T1000 (cell line): ENCODE data around the gene POLD1.
"Not testable (repeated sequence)": the region's sequence is repeated elsewhere in the genome, so short reads cannot be mapped to it uniquely, and the experiment has no call there.

ENCODE experiments used
- DNase-seq: peaks from one replicate; lab custom pipeline; 2025; ENCODE audit warnings: mixed read lengths; lab: John Stamatoyannopoulos, UW

The POLD1 gene

GRCh38 chr19:50435627-50436026 is 51.5 kb downstream of the POLD1 start:
- no peak for DNase-seq

DNA sequence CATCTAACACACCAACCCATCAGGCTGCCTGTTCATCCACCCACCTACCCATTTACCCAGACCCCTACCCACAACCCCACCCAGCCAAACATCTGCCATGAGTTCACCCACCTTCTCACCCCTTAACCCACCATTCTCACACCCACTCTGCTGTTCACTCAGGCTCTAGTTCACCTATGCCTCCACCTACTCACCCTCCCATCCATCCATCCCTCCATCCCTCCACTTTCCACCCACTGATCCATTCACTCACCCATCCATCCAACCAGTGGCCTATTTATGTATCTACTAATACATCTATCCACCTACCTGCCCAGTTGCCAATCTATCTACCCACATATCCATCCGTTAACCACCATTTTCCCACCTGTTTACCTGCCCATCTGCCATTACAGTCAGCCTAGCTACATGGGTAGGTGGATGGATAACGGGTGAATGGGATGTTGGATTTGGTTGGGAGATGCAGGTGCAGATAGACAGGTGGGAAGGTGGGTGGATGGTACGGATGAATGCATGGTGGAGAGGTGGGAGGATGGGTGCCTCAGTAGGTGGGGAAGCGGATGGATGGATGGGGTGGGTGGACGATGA is 53.8 kb downstream of the POLD1 start:
- DNase-seq: no peak

DNA sequence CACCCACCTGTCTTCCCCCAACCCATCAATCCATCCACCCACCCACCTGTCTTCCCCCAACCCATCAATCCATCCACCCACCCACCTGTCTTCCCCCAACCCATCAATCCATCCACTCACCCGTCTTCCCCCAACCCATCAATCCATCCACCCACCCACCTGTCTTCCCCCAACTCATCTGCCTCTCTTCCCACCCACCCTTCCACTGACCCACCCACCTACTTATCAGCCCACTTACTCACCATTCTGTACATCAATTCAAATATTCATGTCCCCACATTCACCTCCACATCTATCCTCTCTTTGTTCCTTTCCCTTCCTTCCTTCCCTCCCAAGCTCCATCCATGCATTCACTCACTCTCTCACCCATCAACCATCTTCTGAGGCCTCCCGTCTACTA is 55.0 kb downstream of the POLD1 start:
- not testable (repeated sequence) for DNase-seq

DNA sequence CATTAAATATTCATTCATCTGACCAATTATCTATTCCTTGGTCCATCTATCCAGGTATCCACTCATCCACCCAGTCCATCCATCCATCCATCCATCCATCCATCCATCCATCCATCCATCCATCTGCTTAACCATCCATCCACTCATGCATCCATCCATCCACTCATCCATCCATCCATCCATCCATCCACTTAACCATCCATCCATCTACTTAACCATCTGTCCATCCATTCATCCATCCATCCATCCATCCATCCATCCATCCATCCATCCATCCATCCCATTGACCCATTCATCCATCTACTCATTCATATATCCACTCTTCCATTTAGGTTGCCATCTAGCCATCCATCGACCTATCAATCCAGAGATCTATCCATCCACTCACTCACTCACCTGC is 59.9 kb downstream of the POLD1 start:
- no peak for DNase-seq

DNA sequence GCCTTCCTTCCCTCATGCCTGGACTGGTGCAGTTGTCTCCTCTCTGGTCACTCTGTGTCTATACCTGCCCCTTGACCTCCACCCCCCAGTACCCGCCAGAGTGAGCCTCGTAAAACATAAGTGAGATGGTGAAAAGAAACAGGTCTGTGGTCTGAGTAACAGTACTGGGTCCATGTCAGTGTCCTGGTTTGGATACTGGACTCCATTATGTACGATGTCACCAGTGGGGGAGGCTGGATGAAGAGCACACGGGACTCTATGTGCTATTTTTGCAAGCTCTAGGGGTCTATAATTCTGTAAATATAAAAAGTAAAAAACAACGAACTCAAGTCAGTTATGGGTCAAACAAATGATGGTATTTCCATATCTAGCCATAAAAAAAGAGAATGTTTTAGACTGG is 62.9 kb downstream of the POLD1 start:
- DNase-seq: no peak

GRCh38 chr19:50447750-50448149 is 63.6 kb downstream of the POLD1 start:
- no peak for DNase-seq

- DNase-seq: no peak
Observed at GRCh38 chr19:50449236-50449899, 65.2 kb downstream of the POLD1 start.

GRCh38 chr19:50450369-50451222 is 66.4 kb downstream of the POLD1 start:
- DNase-seq: no peak

GRCh38 chr19:50451223-50451534 is 67.0 kb downstream of the POLD1 start:
- DNase-seq: no peak

DNA sequence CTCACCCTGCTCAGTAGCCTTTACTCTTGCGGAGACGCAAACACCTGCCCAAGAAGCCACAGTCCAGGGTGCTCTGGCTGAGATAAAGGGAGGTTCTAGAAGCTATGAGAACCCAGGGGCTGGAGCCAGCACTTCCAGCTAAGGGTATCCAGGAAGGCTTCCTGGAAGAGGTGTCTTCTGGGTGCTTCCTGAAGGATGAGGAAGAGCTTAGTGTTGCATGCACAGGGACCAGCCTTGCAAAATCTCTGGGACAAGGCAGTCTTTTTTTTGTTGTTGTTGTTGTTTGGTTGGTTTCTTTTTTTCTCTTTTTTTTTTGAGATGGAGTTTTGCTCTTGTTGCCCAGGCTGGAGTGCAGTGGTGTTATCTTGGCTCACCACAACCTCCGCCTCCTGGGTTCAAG is 69.1 kb downstream of the POLD1 start:
- DNase-seq: no peak

DNA sequence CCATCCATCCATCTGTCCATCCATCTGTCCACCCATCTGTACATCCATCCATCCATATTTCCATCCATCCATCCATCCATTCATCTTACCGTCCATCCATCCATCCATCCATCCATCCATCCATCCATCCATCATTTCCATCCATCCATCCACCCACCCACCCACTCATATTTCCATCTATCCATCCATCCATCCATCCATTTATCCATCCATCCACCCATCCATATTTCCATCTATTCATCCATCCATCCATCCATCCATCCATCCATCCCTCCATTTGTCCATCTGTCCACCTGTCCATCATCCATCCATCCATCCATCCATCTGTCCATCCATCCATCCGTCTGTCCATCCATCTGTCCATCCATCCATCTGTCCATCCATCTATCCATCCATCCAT is 71.8 kb downstream of the POLD1 start:
- DNase-seq: no peak

GRCh38 chr19:50457300-50457699 is 73.2 kb downstream of the POLD1 start:
- no peak for DNase-seq

DNA sequence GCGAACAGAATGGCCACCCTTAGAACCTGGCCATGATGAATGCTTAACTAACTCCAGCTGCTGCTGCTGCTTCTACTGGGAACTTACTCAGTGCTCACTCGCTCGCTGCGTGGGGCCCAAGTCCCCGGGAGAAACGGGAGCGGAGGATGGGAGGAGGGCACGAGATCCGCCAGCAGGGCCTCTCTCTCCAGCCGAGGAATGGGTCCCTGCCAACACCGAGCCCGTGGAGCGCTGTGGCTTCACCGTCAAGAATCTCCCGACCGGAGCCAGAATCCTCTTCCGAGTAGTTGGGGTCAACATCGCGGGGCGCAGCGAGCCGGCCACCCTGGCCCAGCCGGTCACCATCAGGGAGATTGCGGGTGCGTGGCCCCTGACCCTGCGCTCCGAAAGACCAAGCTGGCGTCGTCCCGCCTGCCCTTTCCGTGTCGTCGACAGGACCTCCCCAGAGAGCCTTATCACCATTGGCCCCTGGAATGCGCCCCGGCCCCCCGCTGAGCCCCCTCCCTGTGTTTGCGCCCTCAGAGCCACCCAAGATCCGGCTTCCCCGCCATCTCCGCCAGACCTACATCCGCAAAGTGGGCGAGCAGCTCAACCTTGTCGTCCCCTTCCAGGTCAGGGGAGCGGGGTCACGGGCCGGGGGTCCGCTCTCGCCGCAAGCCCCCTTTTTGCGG is 74.4 kb downstream of the POLD1 start:
- DNase-seq: no peak

GRCh38 chr19:50459067-50459456 is 74.9 kb downstream of the POLD1 start:
- DNase-seq: no peak

DNA sequence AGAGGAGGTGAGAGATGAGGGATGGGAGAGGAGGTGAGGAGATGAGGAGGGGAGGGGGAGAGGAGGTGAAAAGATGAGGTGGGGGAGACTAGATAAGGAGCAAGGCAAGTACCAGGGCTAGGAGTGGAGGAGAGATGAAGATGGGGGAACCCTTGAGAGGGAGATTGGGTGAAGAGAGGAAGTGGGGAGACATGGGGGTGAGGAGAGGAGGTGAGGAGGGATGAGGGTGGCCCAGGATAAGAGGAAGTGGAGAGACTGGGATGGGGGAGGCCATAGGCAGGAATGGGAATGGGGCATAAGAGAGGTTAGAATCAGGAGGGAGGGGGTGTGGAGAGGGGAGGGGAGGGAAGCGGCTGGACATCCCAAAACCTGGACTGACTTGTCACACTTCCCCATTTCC is 75.5 kb downstream of the POLD1 start:
- no peak for DNase-seq

DNA sequence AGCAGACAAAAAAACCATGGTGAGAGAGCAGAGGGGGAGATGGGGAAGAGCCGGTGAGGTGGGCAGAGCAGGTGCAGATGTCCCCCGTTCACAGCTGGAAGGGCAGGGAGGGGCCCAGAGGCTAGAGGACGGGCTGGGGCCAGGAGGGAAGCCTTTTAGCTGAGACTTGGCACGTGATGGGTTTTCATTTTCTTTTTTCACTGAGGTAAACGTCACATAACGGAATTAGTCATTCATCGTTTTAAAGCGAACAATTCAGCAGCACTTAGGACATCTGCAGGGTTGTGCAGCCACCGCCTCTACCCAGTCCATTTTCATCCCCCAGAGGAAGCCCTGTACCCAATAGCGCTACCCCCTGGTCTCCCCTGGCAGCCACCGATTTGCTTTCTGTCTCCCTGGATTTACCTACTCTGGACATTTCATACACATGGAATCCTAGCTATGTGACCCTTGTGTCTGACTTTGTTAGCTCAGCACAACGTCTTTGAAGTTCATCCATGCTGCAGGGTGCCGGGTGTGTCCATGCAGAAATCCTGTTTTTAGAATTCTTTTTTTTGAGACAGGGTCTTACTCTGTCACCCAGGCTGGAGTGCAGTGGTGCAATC is 76.1 kb downstream of the POLD1 start:
- no peak for DNase-seq

DNA sequence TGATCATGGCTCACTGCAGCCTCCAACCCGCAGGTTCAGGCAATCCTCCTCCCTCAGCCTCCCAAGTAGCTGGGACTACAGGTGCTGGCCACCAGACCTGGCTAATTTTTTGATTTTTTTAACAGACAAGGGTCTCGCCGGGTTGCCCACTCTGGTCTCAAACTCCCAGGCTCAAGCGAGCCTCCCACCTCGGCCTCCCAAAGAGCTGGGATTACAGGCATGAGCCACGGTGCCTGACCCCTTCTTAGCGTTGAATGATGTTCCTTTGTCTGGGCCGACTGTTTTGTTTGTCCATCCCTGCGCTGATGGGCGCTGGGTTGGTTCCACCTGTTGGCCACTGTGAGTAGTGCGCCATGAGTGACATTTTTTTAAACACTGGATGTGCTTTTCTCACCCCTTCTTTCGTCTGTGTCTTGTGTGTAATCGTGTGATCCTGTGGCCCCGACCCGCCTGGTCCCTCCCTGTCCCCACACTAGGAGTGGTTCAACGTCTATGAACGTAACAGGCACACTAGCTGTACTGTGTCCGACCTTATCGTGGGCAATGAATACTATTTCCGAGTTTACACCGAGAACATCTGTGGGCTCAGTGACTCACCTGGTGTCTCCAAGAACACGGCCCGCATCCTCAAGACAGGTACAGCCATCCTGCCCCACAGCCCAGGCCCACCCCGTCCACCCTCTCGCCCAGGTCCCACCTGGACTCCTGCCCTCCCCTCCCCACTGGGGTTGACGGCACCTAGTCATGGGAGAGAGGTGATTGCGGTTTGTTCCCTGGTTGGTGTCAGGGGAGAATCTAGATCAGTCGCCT is 77.1 kb downstream of the POLD1 start:
- DNase-seq: peak; percentile 14

- DNase-seq: no peak
Observed at GRCh38 chr19:50462970-50463369, 78.8 kb downstream of the POLD1 start.

- no peak for DNase-seq
Observed at GRCh38 chr19:50464348-50464747, 80.2 kb downstream of the POLD1 start.

DNA sequence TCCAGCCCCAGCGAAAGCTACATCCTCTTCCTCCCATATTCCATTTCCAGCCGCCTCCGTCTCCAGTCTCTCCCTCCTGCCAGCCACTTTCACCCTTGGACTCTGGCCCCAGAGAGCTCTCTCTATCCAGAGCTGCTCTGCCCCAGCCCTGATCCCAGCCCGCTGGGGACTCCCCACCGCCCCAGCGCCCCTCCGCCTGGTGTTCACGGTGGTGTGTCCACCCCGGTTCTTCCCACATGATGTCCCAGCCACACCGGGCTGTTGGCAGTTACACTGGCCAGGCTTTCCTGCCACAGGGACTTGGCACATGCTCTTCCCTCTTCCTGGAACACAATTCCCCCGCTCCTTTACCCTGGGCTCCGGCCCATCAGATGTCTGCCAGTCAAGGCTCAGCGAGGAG is 80.9 kb downstream of the POLD1 start:
- no peak for DNase-seq

- no peak for DNase-seq
Observed at GRCh38 chr19:50465986-50466705, 82.0 kb downstream of the POLD1 start.
